ENCODE measurements around the gene COG2.

- no peak for TF ChIP-seq POLR2A (IDR thresholded peaks at IDR 0.05)
- no peak for TF ChIP-seq CTCF (IDR thresholded peaks at IDR 0.05)
Measured at GRCh38 chr1:230702934-230703678, 60.8 kb downstream of the COG2 start.
